ENCODE data around the gene ARHGEF9.

DNA sequence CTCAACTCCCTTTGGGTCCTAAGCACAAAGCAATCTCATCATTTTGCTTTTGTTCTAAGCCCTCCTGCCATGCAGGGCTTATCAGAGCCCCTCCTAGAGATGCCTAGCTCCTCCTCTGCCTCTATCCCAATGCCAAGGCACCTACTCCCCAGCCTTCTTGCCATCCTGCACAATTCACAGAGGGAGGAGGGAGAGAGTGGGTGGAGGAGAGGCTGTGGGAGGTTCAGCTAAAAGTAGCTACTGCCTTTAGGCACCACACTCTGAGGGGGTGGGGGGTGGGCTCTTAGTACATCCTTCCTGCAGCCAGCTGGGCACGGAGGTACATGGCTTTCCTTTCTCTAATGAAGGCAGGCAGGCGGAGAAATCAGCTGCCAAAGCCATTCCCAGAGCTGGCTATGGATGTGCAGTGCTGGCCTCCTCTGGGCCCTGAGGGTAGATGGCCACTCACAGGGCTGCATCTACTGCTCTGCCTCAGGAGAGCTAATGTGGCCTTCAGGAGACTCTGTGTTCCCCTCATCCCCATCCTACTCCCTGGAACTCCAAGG, 40.1 kb downstream of the ARHGEF9 start:
- TF ChIP-seq, protein P1, sequence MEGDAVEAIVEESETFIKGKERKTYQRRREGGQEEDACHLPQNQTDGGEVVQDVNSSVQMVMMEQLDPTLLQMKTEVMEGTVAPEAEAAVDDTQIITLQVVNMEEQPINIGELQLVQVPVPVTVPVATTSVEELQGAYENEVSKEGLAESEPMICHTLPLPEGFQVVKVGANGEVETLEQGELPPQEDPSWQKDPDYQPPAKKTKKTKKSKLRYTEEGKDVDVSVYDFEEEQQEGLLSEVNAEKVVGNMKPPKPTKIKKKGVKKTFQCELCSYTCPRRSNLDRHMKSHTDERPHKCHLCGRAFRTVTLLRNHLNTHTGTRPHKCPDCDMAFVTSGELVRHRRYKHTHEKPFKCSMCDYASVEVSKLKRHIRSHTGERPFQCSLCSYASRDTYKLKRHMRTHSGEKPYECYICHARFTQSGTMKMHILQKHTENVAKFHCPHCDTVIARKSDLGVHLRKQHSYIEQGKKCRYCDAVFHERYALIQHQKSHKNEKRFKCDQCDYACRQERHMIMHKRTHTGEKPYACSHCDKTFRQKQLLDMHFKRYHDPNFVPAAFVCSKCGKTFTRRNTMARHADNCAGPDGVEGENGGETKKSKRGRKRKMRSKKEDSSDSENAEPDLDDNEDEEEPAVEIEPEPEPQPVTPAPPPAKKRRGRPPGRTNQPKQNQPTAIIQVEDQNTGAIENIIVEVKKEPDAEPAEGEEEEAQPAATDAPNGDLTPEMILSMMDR (conservative IDR thresholded peaks at IDR 0.05; ENCODE audit: low read length) = no peak
- no peak for TF ChIP-seq EZH2phosphoT487 (IDR thresholded peaks at IDR 0.05; ENCODE audit: borderline replicate concordance, low read depth, low read length)

Data from OCI-LY7 (cell line).